Coronary artery (tissue), 2 donors: Measurements from ENCODE around the gene LYZL2.
"Not testable (repeated sequence)": the region's sequence is repeated elsewhere in the genome, so short reads cannot be mapped to it uniquely, and the experiment has no call there.

ENCODE experiments used
- DNase-seq: peaks from one replicate; pipeline ENCODE4 v3.0.0-alpha.2; 2017; ENCODE audit warnings: low spot score
- H3K27ac ChIP-seq, 2 donors: fragments of 200-600 bp; sonication (generic); one replicate each; pipeline ENCODE4 v1.5.1; 2016 to 2019
- H3K4me3 ChIP-seq: fragments of 200-600 bp; sonication (generic); 2 replicates; pipeline ENCODE4 v1.5.1; 2016; ENCODE audit warnings: mild to moderate bottlenecking, moderate library complexity
- CTCF ChIP-seq: fragments of 200-600 bp; sonication (generic); IDR thresholded peaks from one replicate; pipeline ENCODE4 v1.5.1; 2019; ENCODE audit warnings: antibody characterized with exemption

LYZL2 gene

GRCh38 chr10:30619966-30620365 is 9.6 kb downstream of the LYZL2 start:
- no peak overlapping the region for H3K4me3 ChIP-seq
- TF ChIP-seq CTCF, result no peak
- no peak overlapping the region for H3K27ac ChIP-seq
- no peak for DNase-seq

GRCh38 chr10:30617070-30617469 is 12.5 kb downstream of the LYZL2 start:
- TF ChIP-seq CTCF, result no peak
- Histone ChIP-seq H3K27ac (no peak overlapping the region), H3K4me3 (no peak overlapping the region)
- DNase-seq, result no peak

- H3K27ac ChIP-seq, H3K4me3 ChIP-seq, DNase-seq: not testable (repeated sequence)
Measured at GRCh38 chr10:30611041-30611440, 18.5 kb downstream of the LYZL2 start.

GRCh38 chr10:30607814-30608213 is 21.7 kb downstream of the LYZL2 start:
- Histone ChIP-seq H3K27ac (no peak overlapping the region), H3K4me3 (no peak overlapping the region)
- TF ChIP-seq CTCF, result no peak
- no peak for DNase-seq

- no peak for DNase-seq
- no peak overlapping the region for H3K27ac ChIP-seq
- no peak overlapping the region for H3K4me3 ChIP-seq
- no peak for TF ChIP-seq CTCF
Measured at GRCh38 chr10:30606313-30606712, 23.2 kb downstream of the LYZL2 start.

- not testable (repeated sequence) for H3K27ac ChIP-seq, DNase-seq
- H3K4me3 ChIP-seq, result peak overlapping the region; percentile 10
Measured at GRCh38 chr10:30605341-30606121, 24.0 kb downstream of the LYZL2 start.

- no peak for TF ChIP-seq CTCF
- H3K4me3 ChIP-seq, result no peak overlapping the region
- no peak for DNase-seq
- no peak overlapping the region for H3K27ac ChIP-seq
Measured at GRCh38 chr10:30603589-30603988, 26.0 kb downstream of the LYZL2 start.

GRCh38 chr10:30602747-30603146 is 26.8 kb downstream of the LYZL2 start:
- no peak overlapping the region for H3K27ac ChIP-seq
- DNase-seq, result no peak
- H3K4me3 ChIP-seq, result no peak overlapping the region
- TF ChIP-seq CTCF, result no peak
